Right hindlimb (tissue), 1 donor: ENCODE data around the gene CRYBG1.
"Not testable (repeated sequence)": the region's sequence is repeated elsewhere in the genome, so short reads cannot be mapped to it uniquely, and the experiment has no call there.

Experiments
- DNase-seq: peaks from one replicate; pipeline ENCODE4 v3.0.0-alpha.2; 2018

The CRYBG1 gene

GRCh38 chr6:106511288-106512047 lies 151.0 kb downstream of the CRYBG1 start:
- DNase-seq = peak; percentile 47

- DNase-seq = peak; percentile 49
Observed at GRCh38 chr6:106512048-106512967, 151.8 kb downstream of the CRYBG1 start.

- DNase-seq = no peak
Observed at GRCh38 chr6:106512968-106513574, 152.6 kb downstream of the CRYBG1 start.

GRCh38 chr6:106513808-106514582 lies 153.5 kb downstream of the CRYBG1 start:
- DNase-seq = no peak

- DNase-seq = no peak
Observed at GRCh38 chr6:106514583-106514885, 154.0 kb downstream of the CRYBG1 start.

- DNase-seq = not testable (repeated sequence)
Observed at GRCh38 chr6:106515582-106515981, 155.1 kb downstream of the CRYBG1 start.

GRCh38 chr6:106516616-106517015 lies 156.1 kb downstream of the CRYBG1 start:
- no peak for DNase-seq

GRCh38 chr6:106517706-106518105 lies 157.2 kb downstream of the CRYBG1 start:
- DNase-seq = no peak

- DNase-seq = no peak
Observed at GRCh38 chr6:106518748-106519147, 158.2 kb downstream of the CRYBG1 start.

GRCh38 chr6:106519460-106520394 lies 159.2 kb downstream of the CRYBG1 start:
- no peak for DNase-seq

- DNase-seq = no peak
Observed at GRCh38 chr6:106520711-106521401, 160.3 kb downstream of the CRYBG1 start.

- DNase-seq = no peak
Observed at GRCh38 chr6:106522562-106523250, 162.2 kb downstream of the CRYBG1 start.

GRCh38 chr6:106525107-106525881 lies 164.8 kb downstream of the CRYBG1 start:
- no peak for DNase-seq

- DNase-seq = no peak
Observed at GRCh38 chr6:106525882-106526275, 165.4 kb downstream of the CRYBG1 start.

GRCh38 chr6:106527117-106527516 lies 166.6 kb downstream of the CRYBG1 start:
- DNase-seq = no peak

GRCh38 chr6:106527979-106528378 lies 167.5 kb downstream of the CRYBG1 start:
- no peak for DNase-seq

GRCh38 chr6:106528521-106528920 lies 168.0 kb downstream of the CRYBG1 start:
- no peak for DNase-seq

- no peak for DNase-seq
Observed at GRCh38 chr6:106529438-106529837, 168.9 kb downstream of the CRYBG1 start.

- DNase-seq = no peak
Observed at GRCh38 chr6:106530026-106530425, 169.5 kb downstream of the CRYBG1 start.

- DNase-seq = no peak
Observed at GRCh38 chr6:106530502-106530901, 170.0 kb downstream of the CRYBG1 start.
